GM23338 (cell line): ENCODE measurements around the gene ASGR1. TPM values are rescaled to one million over a fixed set of nuclear protein-coding genes. Genes with fewer than 3 reads are reported as not detected.

Experiments
- ATAC-seq: fragments of 200-7000 bp; cut with Tn5 transposase; 3 replicates; pipeline ENCODE4 v1.9.1; 2020
- DNase-seq: peaks from one replicate; pipeline ENCODE4 v3.0.0-alpha.2; 2015; ENCODE audit warnings: low spot score
- H2AFZ ChIP-seq: fragments of 200-600 bp; sonication (generic); 2 replicates; pipeline ENCODE4 v1.8.0; 2016; ENCODE audit warnings: antibody characterized with exemption, mild to moderate bottlenecking, moderate library complexity
- H3F3A ChIP-seq: fragments of 200-600 bp; sonication (generic); replicated peaks from 2 replicates; pipeline ENCODE4 v1.8.0; 2017; ENCODE audit warnings: antibody characterized with exemption, mixed run types, low read depth
- H3K27ac ChIP-seq: fragments of 200-600 bp; sonication (generic); 2 replicates; pipeline ENCODE4 v1.6.1; 2016; ENCODE audit warnings: low read depth
- H3K27me3 ChIP-seq: fragments of 200-600 bp; sonication (generic); 2 replicates; pipeline ENCODE4 v1.8.0; 2016; ENCODE audit warnings: mild to moderate bottlenecking, mixed run types, moderate library complexity; ENCODE audit not compliant: insufficient read depth
- H3K36me3 ChIP-seq: fragments of 200-600 bp; sonication (generic); 2 replicates; pipeline ENCODE4 v1.8.0; 2016; ENCODE audit warnings: mild to moderate bottlenecking; ENCODE audit not compliant: insufficient read depth
- H3K4me1 ChIP-seq: fragments of 200-600 bp; sonication (generic); 2 replicates; pipeline ENCODE4 v1.8.0; 2016; ENCODE audit warnings: mild to moderate bottlenecking, moderate library complexity; ENCODE audit not compliant: insufficient read depth
- H3K4me2 ChIP-seq: fragments of 200-600 bp; sonication (generic); 2 replicates; pipeline ENCODE4 v1.7.1; 2017; ENCODE audit warnings: mixed run types
- H3K4me3 ChIP-seq: fragments of 200-600 bp; sonication (generic); 2 replicates; pipeline ENCODE4 v1.6.1; 2016; ENCODE audit warnings: mixed run types
- H3K79me2 ChIP-seq: fragments of 200-600 bp; sonication (generic); replicated peaks from 2 replicates; pipeline ENCODE4 v1.8.0; 2017; ENCODE audit warnings: mild to moderate bottlenecking; ENCODE audit not compliant: insufficient read depth
- H3K9me2 ChIP-seq: fragments of 200-600 bp; sonication (generic); 2 replicates; pipeline ENCODE4 v1.8.0; 2017; ENCODE audit not compliant: insufficient read depth
- H4K20me1 ChIP-seq: fragments of 200-600 bp; sonication (generic); replicated peaks from 2 replicates; pipeline ENCODE4 v1.8.0; 2017; ENCODE audit warnings: mild to moderate bottlenecking; ENCODE audit not compliant: insufficient read depth
- H3K27ac Mint-ChIP-seq: 2 replicates; pipeline ENCODE4 v1.8.0; 2020; ENCODE audit warnings: inconsistent platforms, mild to moderate bottlenecking, moderate library complexity, mixed read lengths
- H3K27me3 Mint-ChIP-seq: 3 replicates; pipeline ENCODE4 v1.8.0; 2022; ENCODE audit warnings: low read depth, mild to moderate bottlenecking, moderate library complexity, mixed read lengths, inconsistent platforms; ENCODE audit not compliant: insufficient read depth, poor library complexity
- H3K36me3 Mint-ChIP-seq: 3 replicates; pipeline ENCODE4 v1.8.0; 2021; ENCODE audit warnings: low read depth, mild to moderate bottlenecking, inconsistent platforms, moderate library complexity, mixed read lengths
- H3K4me1 Mint-ChIP-seq: 3 replicates; pipeline ENCODE4 v1.8.0; 2020; ENCODE audit warnings: mild to moderate bottlenecking, inconsistent platforms, mixed read lengths
- H3K4me3 Mint-ChIP-seq: 3 replicates; pipeline ENCODE4 v1.8.0; 2021; ENCODE audit warnings: moderate library complexity, mild to moderate bottlenecking, inconsistent platforms, mixed read lengths
- H3K9me3 Mint-ChIP-seq: 3 replicates; pipeline ENCODE4 v1.8.0; 2020; ENCODE audit warnings: moderate library complexity, mild to moderate bottlenecking, inconsistent platforms, mixed read lengths
- CREB1 ChIP-seq: fragments of 250-450 bp; sonication (Bioruptor Pico); IDR thresholded peaks from 2 replicates; pipeline ENCODE4 v1.5.0; 2020; ENCODE audit warnings: low read depth, mild to moderate bottlenecking, moderate library complexity
- JUNB ChIP-seq: IDR thresholded peaks from one replicate; pipeline ENCODE4 v1.6.1; 2016; ENCODE audit warnings: antibody characterized with exemption; ENCODE audit not compliant: unreplicated experiment
- POLR2AphosphoS5 ChIP-seq: IDR thresholded peaks from 2 replicates; pipeline ENCODE4 v1.6.1; 2016; ENCODE audit warnings: antibody characterized with exemption, low read depth
- STAT1 ChIP-seq: IDR thresholded peaks from one replicate; pipeline ENCODE4 v1.6.1; 2016; ENCODE audit warnings: antibody characterized with exemption; ENCODE audit not compliant: unreplicated experiment
- ZNF331 ChIP-seq: fragments of 250-450 bp; sonication (Bioruptor Pico); IDR thresholded peaks from 2 replicates; pipeline ENCODE4 v1.5.0; 2020; ENCODE audit warnings: low read depth, mild to moderate bottlenecking, moderate library complexity
- ZNF462 ChIP-seq: fragments of 250-450 bp; sonication (Bioruptor Pico); IDR thresholded peaks from 2 replicates; pipeline ENCODE4 v1.5.0; 2020; ENCODE audit warnings: mild to moderate bottlenecking, moderate library complexity
- polyA plus RNA-seq: library from polyadenylated mRNA; unstranded; fragments of >200 nt; fragmentation: Nextera tagmentation; extraction: Ambion mirVana; gene quantifications from 2 replicates; pipeline ENCODE4 v1.2.1, GENCODE V29; 2016
- total RNA-seq: library from RNA; depleted of rRNA; stranded (reverse); fragments of >200 nt; shearing (Covaris generic); gene quantifications from 2 replicates; pipeline ENCODE4 v1.2.3, GENCODE V29; 2014
- TF ChIP-seq, protein P1 (sequence below), 2 experiments: fragments of 200-600 bp in 1 of 2; sonication (generic) in 1 of 2; conservative IDR thresholded peaks; 2 replicates each; pipeline versions ENCODE4 v1.5.1 to v1.6.1; 2016 to 2017; ENCODE audit warnings: antibody characterized with exemption in 2 of 2, low read depth in 2 of 2, mild to moderate bottlenecking in 2 of 2, moderate library complexity in 1 of 2
- TF ChIP-seq, protein P2 (sequence below): IDR thresholded peaks from 2 replicates; pipeline ENCODE4 v1.6.1; 2016; ENCODE audit warnings: antibody characterized with exemption

The ASGR1 gene
- total and polyA plus RNA-seq, 2 experiments from 2014 or later, result 8.3 to 9.0 TPM

- peaks cover 4% of the 10 kb centered on the region; the same call in 1 of the 2 replicates for H3K4me1 ChIP-seq
- H3K4me3 ChIP-seq, result peak overlapping the region; percentile 90
- peak overlapping the region; percentile 99 for H3K4me2 ChIP-seq
- Mint-ChIP-seq H3K4me1 (peaks cover 12% of the 10 kb centered on the region; the same call in 2 of the 3 replicates), H3K9me3 (no peaks in the 10 kb centered on the region), H3K27me3 (peaks cover 20% of the 10 kb centered on the region), H3K4me3 (no peak overlapping the region), H3K27ac (peak overlapping the region; percentile 61; the same call in 1 of the 2 replicates), H3K36me3 (no peaks in the 10 kb centered on the region)
- no peaks in the 10 kb centered on the region for H3K79me2 ChIP-seq
- H3K27me3 ChIP-seq, result peaks cover 52% of the 10 kb centered on the region
- H2AFZ ChIP-seq, result peak overlapping the region; percentile 99
- peak; percentile 10 for ATAC-seq
- no peak for TF ChIP-seq JUNB
- TF ChIP-seq POLR2AphosphoS5, result peak; percentile 7
- TF ChIP-seq, protein P1, sequence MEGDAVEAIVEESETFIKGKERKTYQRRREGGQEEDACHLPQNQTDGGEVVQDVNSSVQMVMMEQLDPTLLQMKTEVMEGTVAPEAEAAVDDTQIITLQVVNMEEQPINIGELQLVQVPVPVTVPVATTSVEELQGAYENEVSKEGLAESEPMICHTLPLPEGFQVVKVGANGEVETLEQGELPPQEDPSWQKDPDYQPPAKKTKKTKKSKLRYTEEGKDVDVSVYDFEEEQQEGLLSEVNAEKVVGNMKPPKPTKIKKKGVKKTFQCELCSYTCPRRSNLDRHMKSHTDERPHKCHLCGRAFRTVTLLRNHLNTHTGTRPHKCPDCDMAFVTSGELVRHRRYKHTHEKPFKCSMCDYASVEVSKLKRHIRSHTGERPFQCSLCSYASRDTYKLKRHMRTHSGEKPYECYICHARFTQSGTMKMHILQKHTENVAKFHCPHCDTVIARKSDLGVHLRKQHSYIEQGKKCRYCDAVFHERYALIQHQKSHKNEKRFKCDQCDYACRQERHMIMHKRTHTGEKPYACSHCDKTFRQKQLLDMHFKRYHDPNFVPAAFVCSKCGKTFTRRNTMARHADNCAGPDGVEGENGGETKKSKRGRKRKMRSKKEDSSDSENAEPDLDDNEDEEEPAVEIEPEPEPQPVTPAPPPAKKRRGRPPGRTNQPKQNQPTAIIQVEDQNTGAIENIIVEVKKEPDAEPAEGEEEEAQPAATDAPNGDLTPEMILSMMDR (conservative IDR thresholded peaks at IDR 0.05; ENCODE audit: low read depth in 2 of 2), result no peak
- peak; percentile 87 for TF ChIP-seq CREB1 (CRISPR knock-in tag)
- no peak for TF ChIP-seq ZNF331
- no peaks in the 10 kb centered on the region for H3K9me2 ChIP-seq
- no peaks in the 10 kb centered on the region for H4K20me1 ChIP-seq
- H3K36me3 ChIP-seq, result no peaks in the 10 kb centered on the region
- H3K27ac ChIP-seq, result no peak overlapping the region
- peaks cover 21% of the 10 kb centered on the region for H3F3A ChIP-seq
- DNase-seq, result peak; percentile 74
Observed at GRCh38 chr17:7177954-7178477, 1.2 kb downstream of the ASGR1 start.

DNA sequence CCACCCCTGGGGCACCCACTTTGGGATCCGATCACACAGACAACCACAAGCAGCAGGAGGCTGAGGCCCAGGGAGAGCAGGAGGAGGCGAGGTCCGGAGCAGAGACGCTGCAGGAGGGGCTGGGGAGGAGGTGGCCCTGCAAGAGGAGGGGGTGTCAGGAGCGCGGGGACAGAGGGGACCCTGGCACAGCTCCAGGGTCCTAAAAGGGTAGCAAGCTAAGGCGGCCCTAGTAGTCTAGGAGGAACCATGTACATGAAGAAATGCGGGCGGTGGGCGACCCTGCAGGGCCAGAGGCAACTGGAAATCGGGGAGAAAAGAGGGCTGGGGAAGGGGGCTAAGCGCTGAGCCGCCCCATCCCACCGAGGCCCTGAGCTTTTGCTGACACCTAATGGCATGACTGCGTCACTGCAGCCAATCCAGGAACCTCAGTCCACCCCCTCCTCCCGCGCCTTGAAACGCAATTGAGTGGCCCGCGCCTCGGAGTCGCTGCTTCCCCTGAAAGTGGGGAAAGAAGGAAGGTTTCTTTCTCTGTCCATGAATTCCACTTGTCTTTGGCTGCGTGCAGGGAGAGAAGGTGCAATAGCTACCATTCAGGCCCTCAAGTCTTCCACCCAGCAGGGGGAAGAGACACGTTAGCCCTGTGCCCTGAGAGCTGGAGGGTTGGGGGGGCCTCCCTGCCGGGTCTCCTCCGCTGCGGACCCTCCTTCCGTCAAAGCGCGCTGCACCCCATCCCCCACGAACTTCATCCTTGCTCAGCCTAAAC lies 1.8 kb downstream of the ASGR1 start:
- Mint-ChIP-seq H3K27me3 (peaks cover 20% of the 10 kb centered on the region), H3K27ac (peak overlapping the region; percentile 61), H3K4me1 (peaks cover 12% of the 10 kb centered on the region; the same call in 2 of the 3 replicates), H3K9me3 (no peaks in the 10 kb centered on the region), H3K36me3 (peaks cover 4% of the 10 kb centered on the region; the same call in 2 of the 3 replicates), H3K4me3 (no peak overlapping the region)
- H3K36me3 ChIP-seq, result no peaks in the 10 kb centered on the region
- peaks cover 58% of the 10 kb centered on the region for H3K27me3 ChIP-seq
- no peaks in the 10 kb centered on the region for H4K20me1 ChIP-seq
- H3K79me2 ChIP-seq, result no peaks in the 10 kb centered on the region
- peaks cover 4% of the 10 kb centered on the region; the same call in 1 of the 2 replicates for H3K4me1 ChIP-seq
- H3K4me2 ChIP-seq, result peak overlapping the region; percentile 99
- H3K4me3 ChIP-seq, result peak overlapping the region; percentile 90
- ATAC-seq (peak; percentile 70), DNase-seq (peak; percentile 95)
- H3K9me2 ChIP-seq, result no peaks in the 10 kb centered on the region
- H3F3A ChIP-seq, result peaks cover 21% of the 10 kb centered on the region
- H3K27ac ChIP-seq, result no peak overlapping the region
- H2AFZ ChIP-seq, result peak overlapping the region; percentile 99
- TF ChIP-seq CREB1 (CRISPR knock-in tag), result peak; percentile 68
- no peak for TF ChIP-seq ZNF462
- TF ChIP-seq STAT1, result no peak
- TF ChIP-seq, protein P1 (conservative IDR thresholded peaks at IDR 0.05; ENCODE audit: low read depth in 2 of 2), result peak; percentile 82 to 87
- TF ChIP-seq, protein P2, sequence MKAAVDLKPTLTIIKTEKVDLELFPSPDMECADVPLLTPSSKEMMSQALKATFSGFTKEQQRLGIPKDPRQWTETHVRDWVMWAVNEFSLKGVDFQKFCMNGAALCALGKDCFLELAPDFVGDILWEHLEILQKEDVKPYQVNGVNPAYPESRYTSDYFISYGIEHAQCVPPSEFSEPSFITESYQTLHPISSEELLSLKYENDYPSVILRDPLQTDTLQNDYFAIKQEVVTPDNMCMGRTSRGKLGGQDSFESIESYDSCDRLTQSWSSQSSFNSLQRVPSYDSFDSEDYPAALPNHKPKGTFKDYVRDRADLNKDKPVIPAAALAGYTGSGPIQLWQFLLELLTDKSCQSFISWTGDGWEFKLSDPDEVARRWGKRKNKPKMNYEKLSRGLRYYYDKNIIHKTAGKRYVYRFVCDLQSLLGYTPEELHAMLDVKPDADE, result no peak
